ENCODE measurements around the gene DNAJC10.
A peak's percentile ranks its signal among the peaks of the same experiment; 100 is the strongest.
"Not testable (repeated sequence)": the region's sequence is repeated elsewhere in the genome, so short reads cannot be mapped to it uniquely, and the experiment has no call there.

DNAJC10 gene

GRCh38 chr2:182718459-182718858 is 2.4 kb downstream of the DNAJC10 start:
- H3K4me2 ChIP-seq: peak overlapping the region; percentile 96
- H3K9ac ChIP-seq: no peak overlapping the region
- H3K4me3 ChIP-seq: peak overlapping the region; percentile 86; the same call in 1 of the 2 replicates
- no peaks in the 10 kb centered on the region for H3K27me3 ChIP-seq
- H3K4me1 ChIP-seq: peaks cover 49% of the 10 kb centered on the region
- H4K20me1 ChIP-seq: no peaks in the 10 kb centered on the region
- no peaks in the 10 kb centered on the region for H3K9me3 ChIP-seq
- no peak for TF ChIP-seq Cebpa-rat (IDR thresholded peaks at IDR 0.05)
- no peak overlapping the region for H3K27ac ChIP-seq
- H3K36me3 ChIP-seq: peaks cover 29% of the 10 kb centered on the region

- peaks cover 34% of the 10 kb centered on the region for H3K36me3 ChIP-seq
- not testable (repeated sequence) for H3K4me3 ChIP-seq, H4K20me1 ChIP-seq, H3K9ac ChIP-seq, H3K9me3 ChIP-seq, H3K27me3 ChIP-seq, H3K27ac ChIP-seq
- H3K4me2 ChIP-seq: peak overlapping the region; percentile 33
- H3K4me1 ChIP-seq: peaks cover 43% of the 10 kb centered on the region
Measured at GRCh38 chr2:182719116-182719515, 3.1 kb downstream of the DNAJC10 start.

- no peaks in the 10 kb centered on the region for H3K9me3 ChIP-seq
- H3K9ac ChIP-seq: no peak overlapping the region
- H4K20me1 ChIP-seq: no peaks in the 10 kb centered on the region
- H3K27ac ChIP-seq: no peak overlapping the region; the same call in 1 of the 2 replicates
- no peak overlapping the region for H3K4me2 ChIP-seq
- no peak overlapping the region for H3K4me3 ChIP-seq
- H3K36me3 ChIP-seq: peaks cover 57% of the 10 kb centered on the region
- no peak for TF ChIP-seq Cebpa-rat (IDR thresholded peaks at IDR 0.05)
- H3K4me1 ChIP-seq: peaks cover 47% of the 10 kb centered on the region
- no peaks in the 10 kb centered on the region for H3K27me3 ChIP-seq
Measured at GRCh38 chr2:182724656-182725055, 8.6 kb downstream of the DNAJC10 start.

GRCh38 chr2:182726473-182726872 is 10.4 kb downstream of the DNAJC10 start:
- no peak for TF ChIP-seq Cebpa-rat (IDR thresholded peaks at IDR 0.05)
- Histone ChIP-seq H3K9ac (no peak overlapping the region), H3K4me3 (peak overlapping the region; percentile 39; the same call in 1 of the 2 replicates), H3K27me3 (no peaks in the 10 kb centered on the region), H3K4me2 (peak overlapping the region; percentile 75), H3K9me3 (no peaks in the 10 kb centered on the region), H3K27ac (0 out of 2 replicates have a peak overlapping the region, but pooled peaks have one; percentile 32), H4K20me1 (no peaks in the 10 kb centered on the region), H3K36me3 (peaks cover 45% of the 10 kb centered on the region), H3K4me1 (peaks cover 47% of the 10 kb centered on the region)

- Histone ChIP-seq H3K9ac (no peak overlapping the region), H3K36me3 (peaks cover 44% of the 10 kb centered on the region), H4K20me1 (no peaks in the 10 kb centered on the region), H3K9me3 (no peaks in the 10 kb centered on the region), H3K4me3 (peak overlapping the region; percentile 10; the same call in 1 of the 2 replicates), H3K27ac (no peak overlapping the region), H3K4me1 (peaks cover 47% of the 10 kb centered on the region), H3K27me3 (no peaks in the 10 kb centered on the region), H3K4me2 (peak overlapping the region; percentile 31)
- TF ChIP-seq Cebpa-rat (IDR thresholded peaks at IDR 0.05): no peak
Measured at GRCh38 chr2:182728014-182728413, 12.0 kb downstream of the DNAJC10 start.

GRCh38 chr2:182729710-182730339 is 13.8 kb downstream of the DNAJC10 start:
- no peak overlapping the region for H3K27ac ChIP-seq
- no peaks in the 10 kb centered on the region for H3K27me3 ChIP-seq
- H4K20me1 ChIP-seq: no peaks in the 10 kb centered on the region
- H3K4me3 ChIP-seq: no peak overlapping the region
- no peak for TF ChIP-seq Cebpa-rat (IDR thresholded peaks at IDR 0.05)
- peaks cover 44% of the 10 kb centered on the region for H3K4me1 ChIP-seq
- no peak overlapping the region for H3K4me2 ChIP-seq
- H3K36me3 ChIP-seq: peaks cover 32% of the 10 kb centered on the region; the same call in 1 of the 2 replicates
- no peaks in the 10 kb centered on the region for H3K9me3 ChIP-seq
- H3K9ac ChIP-seq: no peak overlapping the region

- Histone ChIP-seq H3K4me1 (peaks cover 38% of the 10 kb centered on the region), H3K9me3 (no peaks in the 10 kb centered on the region), H4K20me1 (no peaks in the 10 kb centered on the region), H3K4me3 (no peak overlapping the region), H3K27ac (no peak overlapping the region), H3K27me3 (no peaks in the 10 kb centered on the region), H3K4me2 (no peak overlapping the region), H3K9ac (no peak overlapping the region), H3K36me3 (peaks cover 26% of the 10 kb centered on the region; the same call in 1 of the 2 replicates)
- no peak for TF ChIP-seq Cebpa-rat (IDR thresholded peaks at IDR 0.05)
Measured at GRCh38 chr2:182730486-182730885, 14.4 kb downstream of the DNAJC10 start.

GRCh38 chr2:182732736-182733135 is 16.7 kb downstream of the DNAJC10 start:
- H3K9ac ChIP-seq: no peak overlapping the region
- H3K4me3 ChIP-seq: no peak overlapping the region
- peaks cover 37% of the 10 kb centered on the region for H3K36me3 ChIP-seq

GRCh38 chr2:182733572-182733971 is 17.5 kb downstream of the DNAJC10 start:
- H3K9me3 ChIP-seq: no peaks in the 10 kb centered on the region
- H3K4me2 ChIP-seq: no peak overlapping the region
- no peak for TF ChIP-seq Cebpa-rat (IDR thresholded peaks at IDR 0.05)
- no peak overlapping the region for H3K4me3 ChIP-seq
- no peak overlapping the region for H3K9ac ChIP-seq
- no peak overlapping the region for H3K27ac ChIP-seq
- H3K4me1 ChIP-seq: peaks cover 7% of the 10 kb centered on the region; the same call in 1 of the 2 replicates
- H3K36me3 ChIP-seq: peaks cover 44% of the 10 kb centered on the region
- no peaks in the 10 kb centered on the region for H3K27me3 ChIP-seq
- H4K20me1 ChIP-seq: no peaks in the 10 kb centered on the region

More at GRCh38 chr2:182732736-182733135, 16.7 kb downstream of the DNAJC10 start:
- Histone ChIP-seq H4K20me1 (no peaks in the 10 kb centered on the region), H3K4me1 (peaks cover 15% of the 10 kb centered on the region), H3K27me3 (no peaks in the 10 kb centered on the region), H3K4me2 (no peak overlapping the region), H3K9me3 (no peaks in the 10 kb centered on the region), H3K27ac (no peak overlapping the region)
- TF ChIP-seq Cebpa-rat (IDR thresholded peaks at IDR 0.05): no peak

GRCh38 chr2:182736856-182737255 is 20.8 kb downstream of the DNAJC10 start:
- H3K27me3 ChIP-seq, H3K27ac ChIP-seq, H3K4me3 ChIP-seq, H3K9me3 ChIP-seq, H3K4me1 ChIP-seq, H4K20me1 ChIP-seq, H3K4me2 ChIP-seq, H3K9ac ChIP-seq: not testable (repeated sequence)
- peaks cover 31% of the 10 kb centered on the region for H3K36me3 ChIP-seq
